ENCODE results near the gene QKI.

QKI gene

DNA sequence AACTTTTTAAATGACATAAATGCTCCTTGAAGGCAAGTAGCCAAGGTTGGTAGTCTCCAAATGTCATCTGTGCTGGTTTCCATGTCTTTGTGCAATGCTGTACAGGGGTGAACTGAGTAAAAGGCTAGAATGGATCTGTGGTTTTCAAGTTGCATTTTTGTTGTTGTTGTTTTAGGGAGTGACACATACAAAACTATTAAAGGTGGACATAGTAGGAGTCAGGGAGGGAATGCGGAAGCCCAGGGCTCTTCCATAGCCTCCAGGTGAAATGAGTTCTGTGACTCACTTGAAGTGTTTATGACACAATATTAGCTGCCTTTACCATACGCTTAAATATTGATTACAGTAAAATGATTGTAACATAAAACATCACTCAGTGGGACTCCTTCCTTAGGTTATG is 22.5 kb upstream of the QKI start:
- no peak for DNase-seq (ENCODE audit: low read depth)

- DNase-seq (ENCODE audit: low read depth) = no peak
Measured at GRCh38 chr6:163392533-163392932, 22.0 kb upstream of the QKI start.

GRCh38 chr6:163393923-163394322 is 20.6 kb upstream of the QKI start:
- no peak for DNase-seq (ENCODE audit: low read depth)

- DNase-seq (ENCODE audit: low read depth) = no peak
Measured at GRCh38 chr6:163394659-163395058, 19.9 kb upstream of the QKI start.

GRCh38 chr6:163395122-163395830 is 19.2 kb upstream of the QKI start:
- no peak for DNase-seq (ENCODE audit: low read depth)

- DNase-seq (ENCODE audit: low read depth) = no peak
Measured at GRCh38 chr6:163395831-163396185, 18.7 kb upstream of the QKI start.

DNA sequence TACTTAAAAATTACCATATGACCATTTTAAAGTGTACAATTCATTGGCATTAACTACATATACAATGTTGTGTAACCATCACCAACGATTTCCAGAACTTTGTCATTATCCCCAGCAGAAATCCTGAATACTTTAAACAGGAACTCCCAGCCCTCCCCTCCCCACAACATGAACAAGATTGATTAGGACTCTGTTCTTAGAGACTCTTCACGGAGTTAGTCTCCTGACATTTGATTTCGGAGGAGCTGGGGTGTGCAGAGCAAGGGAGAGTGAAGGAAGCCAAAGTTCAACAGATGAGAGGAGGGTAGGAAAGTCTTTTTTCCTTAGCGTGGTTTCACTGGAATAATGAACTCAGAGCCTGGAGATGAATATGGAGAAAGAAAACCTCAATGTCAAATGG is 17.2 kb upstream of the QKI start:
- DNase-seq (ENCODE audit: low read depth) = no peak

DNA sequence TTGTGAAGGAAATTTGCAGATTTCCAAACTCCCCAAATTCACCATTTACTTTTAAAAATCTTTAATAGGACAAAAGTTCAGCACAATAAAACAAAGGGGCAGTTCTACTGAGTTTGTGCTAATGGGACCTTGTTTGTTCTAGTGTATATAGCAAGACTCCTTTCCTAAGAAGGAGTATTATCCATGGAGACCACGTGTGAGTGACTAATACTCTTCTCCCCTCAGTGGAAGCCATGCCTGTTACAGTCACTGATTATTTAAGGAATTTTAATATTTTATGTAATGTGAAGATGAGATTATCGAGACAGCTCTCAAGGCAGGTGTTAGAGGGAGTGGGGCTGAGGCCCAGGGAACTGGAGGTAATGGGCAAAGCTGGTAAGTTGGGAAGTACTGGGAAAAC is 16.4 kb upstream of the QKI start:
- DNase-seq (ENCODE audit: low read depth) = no peak

- DNase-seq (ENCODE audit: low read depth) = no peak
Measured at GRCh38 chr6:163398815-163399214, 15.7 kb upstream of the QKI start.

GRCh38 chr6:163400509-163400908 is 14.0 kb upstream of the QKI start:
- DNase-seq (ENCODE audit: low read depth) = no peak

GRCh38 chr6:163401039-163401885 is 13.3 kb upstream of the QKI start:
- no peak for DNase-seq (ENCODE audit: low read depth)

DNA sequence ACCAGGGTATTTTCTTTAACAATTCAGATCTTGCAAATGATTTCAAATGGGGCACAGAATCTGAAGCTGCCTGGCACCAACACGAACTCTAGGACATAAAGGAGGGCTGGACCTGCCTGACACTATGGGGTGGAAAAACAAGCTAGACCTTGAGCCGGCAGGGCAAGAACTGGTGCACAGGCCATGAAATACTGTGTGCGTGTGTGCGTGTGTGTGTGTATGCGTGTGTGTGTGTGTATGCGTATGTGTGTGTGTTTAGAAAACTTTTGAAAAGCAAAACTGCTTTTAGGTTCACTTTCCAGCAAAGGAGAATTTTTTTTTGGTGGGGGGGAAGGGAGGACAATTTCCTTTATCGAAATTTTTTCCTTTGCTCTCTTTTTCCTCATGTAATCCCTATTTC is 11.9 kb upstream of the QKI start:
- DNase-seq (ENCODE audit: low read depth) = no peak

GRCh38 chr6:163404825-163405265 is 9.7 kb upstream of the QKI start:
- DNase-seq (ENCODE audit: low read depth) = no peak

- no peak for DNase-seq (ENCODE audit: low read depth)
Measured at GRCh38 chr6:163405412-163406309, 8.9 kb upstream of the QKI start.

GRCh38 chr6:163406366-163406765 is 8.2 kb upstream of the QKI start:
- no peak for DNase-seq (ENCODE audit: low read depth)

GRCh38 chr6:163406830-163407229 is 7.7 kb upstream of the QKI start:
- no peak for DNase-seq (ENCODE audit: low read depth)

GRCh38 chr6:163408352-163408991 is 6.0 kb upstream of the QKI start:
- DNase-seq (ENCODE audit: low read depth) = no peak

DNA sequence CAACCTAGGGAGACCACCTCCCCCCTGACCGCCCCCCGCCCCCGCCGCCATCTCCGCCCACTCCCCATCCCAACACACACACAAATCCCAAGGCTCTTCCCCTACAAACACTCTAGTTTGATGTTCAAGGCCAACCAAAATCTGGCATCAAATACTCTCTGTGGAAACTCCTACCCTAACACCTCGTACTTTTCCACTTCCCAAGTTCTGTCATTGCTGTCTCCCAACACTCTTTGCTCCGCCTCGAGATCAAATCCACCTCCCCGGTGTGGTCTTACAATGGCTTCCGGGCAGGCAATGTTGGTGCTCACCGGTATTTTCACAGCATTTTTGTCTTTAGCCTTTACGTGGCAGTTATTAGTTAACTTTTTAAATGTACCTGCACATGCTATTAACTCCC is 4.8 kb upstream of the QKI start:
- DNase-seq (ENCODE audit: low read depth) = no peak

- DNase-seq (ENCODE audit: low read depth) = no peak
Measured at GRCh38 chr6:163412341-163412740, 2.2 kb upstream of the QKI start.

DNA sequence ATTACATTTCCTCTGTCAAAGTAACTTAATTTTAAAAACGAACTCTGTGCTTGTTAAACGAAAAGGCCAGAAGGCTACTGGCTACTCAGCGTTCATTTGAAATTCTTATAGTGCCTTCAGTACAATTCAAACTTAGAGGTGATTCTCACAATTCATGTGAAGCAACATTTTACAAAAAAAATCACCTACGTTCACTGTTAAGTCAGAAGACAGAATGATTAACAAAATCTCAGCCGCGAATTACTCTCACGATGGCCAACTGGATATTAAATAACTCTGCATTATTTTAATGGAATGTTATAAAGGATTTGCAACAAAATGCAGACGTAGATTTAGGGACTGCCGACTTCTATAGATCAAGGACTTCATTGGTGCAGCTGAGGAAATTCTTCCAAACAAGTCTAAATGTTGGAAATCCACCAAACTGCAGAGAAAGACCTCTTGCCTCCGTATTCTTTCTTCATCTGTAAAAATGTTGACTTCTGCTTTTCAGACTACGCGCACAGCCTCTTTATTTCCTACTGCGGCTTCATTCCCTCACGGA is 1.6 kb upstream of the QKI start:
- no peak for DNase-seq (ENCODE audit: low read depth)

DNA sequence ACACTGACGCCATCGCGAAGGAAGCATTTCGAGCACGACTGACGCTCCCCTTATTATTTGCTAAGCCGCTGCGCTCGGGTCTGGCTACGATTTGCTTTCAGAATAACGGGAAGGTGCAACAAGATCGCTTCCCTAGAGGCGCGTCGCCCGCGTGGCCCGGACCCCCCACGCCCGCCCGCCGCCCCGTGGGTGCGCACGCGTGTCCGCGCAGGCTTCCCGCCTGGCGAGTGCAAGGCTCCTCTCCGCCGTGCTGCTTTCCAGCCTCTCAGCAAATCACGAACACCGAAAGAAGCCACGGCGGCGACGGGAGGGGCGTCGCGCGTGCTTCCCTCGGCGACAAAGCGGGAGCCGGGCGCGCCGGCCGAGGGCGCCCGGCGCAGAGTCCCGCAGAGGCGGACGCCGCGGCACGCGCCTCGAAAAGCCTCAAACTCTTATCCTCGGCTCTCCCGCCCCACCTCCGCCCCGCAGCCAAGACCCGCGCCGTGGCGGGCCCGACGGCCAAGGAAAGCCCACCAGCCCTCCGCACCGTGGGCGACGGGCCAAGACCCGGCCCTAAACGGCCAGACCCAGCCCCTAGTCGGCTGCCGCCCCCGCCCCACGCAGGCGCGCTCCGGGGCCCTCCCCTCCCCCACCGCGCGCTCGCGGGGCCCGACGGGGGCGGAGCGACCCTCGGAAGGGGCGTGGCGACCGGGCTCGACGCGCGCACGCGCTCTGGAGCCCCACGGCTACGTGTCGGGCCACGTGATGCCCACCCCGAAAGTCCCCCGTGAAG is 987 bp upstream of the QKI start:
- DNase-seq (ENCODE audit: low read depth) = peak; percentile 85
